H1 (cell line): ENCODE results near the gene THBD. TPM values are rescaled to one million over a fixed set of nuclear protein-coding genes. Genes with fewer than 3 reads are reported as not detected.

Experiments
- CHD7 ChIP-seq: fragments of 300-600 bp; sonication (generic); IDR thresholded peaks from 2 replicates; pipeline ENCODE4 v1.7.1; 2012; ENCODE audit warnings: low read length, moderate library complexity, mild to moderate bottlenecking, inconsistent platforms; ENCODE audit not compliant: insufficient replicate concordance
- E2F6 ChIP-seq: IDR thresholded peaks from 2 replicates; pipeline ENCODE4 v1.6.1; 2012; ENCODE audit warnings: inconsistent platforms
- JUND ChIP-seq: IDR thresholded peaks from 2 replicates; pipeline ENCODE4 v1.6.1; 2011; ENCODE audit warnings: mild to moderate bottlenecking, improper control_type of control experiment, low read length
- TAF1 ChIP-seq: IDR thresholded peaks from 2 replicates; pipeline ENCODE4 v1.6.1; 2011; ENCODE audit warnings: mild to moderate bottlenecking, low read depth, low read length
- ZNF274 ChIP-seq: IDR thresholded peaks from 2 replicates; pipeline ENCODE4 v1.7.0; 2012; ENCODE audit warnings: low read length, borderline replicate concordance; ENCODE audit errors: extremely low read depth
- polyA plus RNA-seq, 7 experiments: library from polyadenylated mRNA; depleted of rRNA in 3 of 7; stranded (reverse) in 5 of 7; unstranded in 2 of 7; fragments of >200 nt in 5 of 7; fragments of 200-250 nt in 2 of 7; gene quantifications; 1 replicate in 5 of 7; 2 replicates in 1 of 7; 4 replicates in 1 of 7; pipeline versions ENCODE4 v1.2.1 to v1.2.3, GENCODE V29; 2011 to 2013; ENCODE audit warnings: missing spikeins in 2 of 7, mixed read lengths in 2 of 7
- total RNA-seq: library from RNA; stranded (reverse); fragmentation: NEBNext Ultra II Directional; extraction: Animal tissue kit (Norgen Biotek cat#: 25700); gene quantifications from 2 replicates; pipeline ENCODE4 v1.2.1, GENCODE V29; 2021

THBD gene
- total and polyA plus RNA-seq, 2 of the 8 experiments (the other 6 are each of a cell fraction or from before 2014, with no cell fraction given): 0.21 to 0.43 TPM

GRCh38 chr20:23005776-23006175, 43.7 kb downstream of the THBD start (continued):
- TF ChIP-seq CHD7 (no peak), ZNF274 (no peak), TAF1 (no peak), JUND (no peak), E2F6 (no peak)
